VCaP (cell line): ENCODE data around the gene RAD51B.
"Not testable (repeated sequence)": the region's sequence is repeated elsewhere in the genome, so short reads cannot be mapped to it uniquely, and the experiment has no call there.

Source experiments
- H3K27ac ChIP-seq: fragments of 450-650 bp; 2 replicates; pipeline ENCODE4 v1.5.1; 2017
- CTCF ChIP-seq: fragments of 450-650 bp; conservative IDR thresholded peaks from 2 replicates; pipeline ENCODE4 v1.5.1; 2017; ENCODE audit warnings: mild to moderate bottlenecking, moderate library complexity

Gene RAD51B

GRCh38 chr14:68099495-68100045 is 280.0 kb downstream of the RAD51B start:
- no peak overlapping the region for H3K27ac ChIP-seq
- no peak for TF ChIP-seq CTCF

- H3K27ac ChIP-seq: not testable (repeated sequence)
Measured at GRCh38 chr14:68101715-68102301, 282.2 kb downstream of the RAD51B start.

GRCh38 chr14:68103853-68104252 is 284.3 kb downstream of the RAD51B start:
- H3K27ac ChIP-seq: no peak overlapping the region
- no peak for TF ChIP-seq CTCF

- no peak overlapping the region for H3K27ac ChIP-seq
- TF ChIP-seq CTCF: no peak
Measured at GRCh38 chr14:68104518-68104917, 284.9 kb downstream of the RAD51B start.

GRCh38 chr14:68105816-68106215 is 286.2 kb downstream of the RAD51B start:
- no peak for TF ChIP-seq CTCF
- no peak overlapping the region for H3K27ac ChIP-seq

GRCh38 chr14:68106456-68106855 is 286.9 kb downstream of the RAD51B start:
- no peak for TF ChIP-seq CTCF
- no peak overlapping the region for H3K27ac ChIP-seq

GRCh38 chr14:68106905-68107304 is 287.3 kb downstream of the RAD51B start:
- no peak for TF ChIP-seq CTCF
- H3K27ac ChIP-seq: no peak overlapping the region

- no peak overlapping the region for H3K27ac ChIP-seq
- TF ChIP-seq CTCF: no peak
Measured at GRCh38 chr14:68109132-68109900, 289.7 kb downstream of the RAD51B start.
